ENCODE data around the gene MPPED2.

MPPED2 gene

DNA sequence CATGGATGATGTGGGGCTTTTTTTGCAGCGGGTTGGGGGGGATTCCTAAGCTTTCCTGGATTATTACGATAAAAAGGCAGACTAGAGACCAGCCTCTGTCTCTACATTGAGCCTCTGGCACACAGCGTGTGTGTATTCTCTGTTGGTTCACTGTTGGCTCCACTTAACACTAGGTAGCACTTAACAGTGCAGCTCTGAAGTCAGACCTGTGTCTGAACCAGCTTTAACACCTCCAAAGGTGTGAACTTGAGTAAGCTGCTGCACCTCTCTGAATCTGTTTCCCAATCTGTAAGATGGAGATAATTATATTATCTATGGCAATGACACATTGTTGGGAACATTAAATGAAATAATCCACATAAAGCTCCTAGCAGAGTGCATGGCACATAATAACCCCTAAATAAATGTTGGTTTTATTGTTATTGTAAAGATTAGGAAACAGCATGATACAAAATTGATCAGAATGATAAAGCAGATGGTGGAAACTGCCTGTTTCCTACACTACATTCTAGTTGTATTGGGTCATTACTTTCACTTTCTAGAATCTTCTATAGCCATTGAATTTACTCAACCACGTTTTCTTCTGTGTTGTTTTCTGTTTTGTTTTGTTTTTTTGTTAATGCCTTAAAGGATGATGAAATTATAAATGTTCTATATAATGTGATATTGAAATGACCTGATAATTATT lies 154.9 kb downstream of the MPPED2 start:
- no peak overlapping the region for H3K4me3 ChIP-seq (ENCODE audit: control insufficient read depth, low read depth, low read length)
- DNase-seq (ENCODE audit: low read depth) = no peak
- TF ChIP-seq, protein P1, sequence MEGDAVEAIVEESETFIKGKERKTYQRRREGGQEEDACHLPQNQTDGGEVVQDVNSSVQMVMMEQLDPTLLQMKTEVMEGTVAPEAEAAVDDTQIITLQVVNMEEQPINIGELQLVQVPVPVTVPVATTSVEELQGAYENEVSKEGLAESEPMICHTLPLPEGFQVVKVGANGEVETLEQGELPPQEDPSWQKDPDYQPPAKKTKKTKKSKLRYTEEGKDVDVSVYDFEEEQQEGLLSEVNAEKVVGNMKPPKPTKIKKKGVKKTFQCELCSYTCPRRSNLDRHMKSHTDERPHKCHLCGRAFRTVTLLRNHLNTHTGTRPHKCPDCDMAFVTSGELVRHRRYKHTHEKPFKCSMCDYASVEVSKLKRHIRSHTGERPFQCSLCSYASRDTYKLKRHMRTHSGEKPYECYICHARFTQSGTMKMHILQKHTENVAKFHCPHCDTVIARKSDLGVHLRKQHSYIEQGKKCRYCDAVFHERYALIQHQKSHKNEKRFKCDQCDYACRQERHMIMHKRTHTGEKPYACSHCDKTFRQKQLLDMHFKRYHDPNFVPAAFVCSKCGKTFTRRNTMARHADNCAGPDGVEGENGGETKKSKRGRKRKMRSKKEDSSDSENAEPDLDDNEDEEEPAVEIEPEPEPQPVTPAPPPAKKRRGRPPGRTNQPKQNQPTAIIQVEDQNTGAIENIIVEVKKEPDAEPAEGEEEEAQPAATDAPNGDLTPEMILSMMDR (conservative IDR thresholded peaks at IDR 0.05; ENCODE audit: control insufficient read depth, insufficient read depth, low read depth, low read length) = no peak

DNA sequence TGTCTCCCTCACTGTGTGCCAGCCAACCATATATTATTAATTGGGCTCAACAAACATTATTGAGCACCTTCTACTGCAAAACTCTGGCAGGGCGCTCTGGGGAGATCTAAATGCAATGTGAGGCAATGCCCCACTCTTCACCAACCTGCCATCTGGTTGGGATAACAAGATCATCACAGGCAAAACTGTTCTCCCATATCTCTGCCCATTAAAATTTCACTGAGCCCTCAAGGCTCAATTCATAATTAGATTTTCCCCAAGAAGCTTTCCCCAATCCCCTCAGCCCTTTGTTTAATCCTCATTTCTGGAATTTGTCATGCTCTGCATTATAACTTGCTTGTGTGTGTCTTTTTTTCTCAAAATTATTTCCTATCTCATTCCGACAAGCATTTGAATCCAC lies 156.6 kb downstream of the MPPED2 start:
- DNase-seq (ENCODE audit: low read depth) = no peak
- no peak overlapping the region for H3K4me3 ChIP-seq (ENCODE audit: control insufficient read depth, low read depth, low read length)
- TF ChIP-seq, protein P1 (conservative IDR thresholded peaks at IDR 0.05; ENCODE audit: control insufficient read depth, insufficient read depth, low read depth, low read length) = no peak

DNA sequence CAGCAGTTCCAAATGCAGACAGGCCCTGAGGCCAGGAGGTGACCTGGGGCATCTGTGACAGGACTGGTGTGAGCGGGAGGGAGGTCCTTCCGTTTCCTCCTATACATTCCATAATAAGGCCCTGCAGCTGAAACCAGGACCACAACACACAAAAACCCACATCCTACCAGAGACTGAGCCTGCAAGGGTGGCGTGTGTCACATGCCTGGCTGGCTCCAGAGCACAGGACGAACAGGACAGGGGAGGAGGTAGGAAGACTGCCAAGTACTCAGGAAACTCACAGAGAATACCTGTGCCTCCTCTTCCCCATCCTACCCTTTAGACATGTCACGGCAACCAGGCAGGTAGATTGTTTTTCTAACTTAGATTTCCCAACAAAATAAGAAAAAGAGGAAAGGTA lies 159.4 kb downstream of the MPPED2 start:
- no peak overlapping the region for H3K4me3 ChIP-seq (ENCODE audit: control insufficient read depth, low read depth, low read length)
- DNase-seq (ENCODE audit: low read depth) = no peak
- TF ChIP-seq, protein P1 (conservative IDR thresholded peaks at IDR 0.05; ENCODE audit: control insufficient read depth, insufficient read depth, low read depth, low read length) = no peak

DNA sequence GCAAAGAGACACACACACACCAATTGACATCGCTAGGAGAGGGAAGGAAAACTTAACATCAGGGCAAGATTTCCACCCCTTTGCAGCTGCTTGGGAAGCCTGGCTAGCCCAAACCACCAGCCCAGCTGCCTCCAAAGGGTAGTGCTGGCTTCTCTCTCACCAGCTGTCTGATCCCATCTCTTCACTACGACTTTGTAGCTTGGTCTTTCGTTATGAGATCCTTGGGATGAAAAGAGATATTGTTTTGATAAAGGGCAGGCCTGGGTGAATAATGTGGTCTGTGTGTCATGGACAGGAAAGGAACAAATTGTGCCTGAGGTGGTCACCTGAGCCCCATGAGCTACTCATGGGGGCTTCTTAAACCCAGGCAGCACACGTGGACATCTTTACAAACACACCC lies 161.3 kb downstream of the MPPED2 start:
- TF ChIP-seq, protein P1 (conservative IDR thresholded peaks at IDR 0.05; ENCODE audit: control insufficient read depth, insufficient read depth, low read depth, low read length) = no peak
- no peak for DNase-seq (ENCODE audit: low read depth)
- no peak overlapping the region for H3K4me3 ChIP-seq (ENCODE audit: control insufficient read depth, low read depth, low read length)

DNA sequence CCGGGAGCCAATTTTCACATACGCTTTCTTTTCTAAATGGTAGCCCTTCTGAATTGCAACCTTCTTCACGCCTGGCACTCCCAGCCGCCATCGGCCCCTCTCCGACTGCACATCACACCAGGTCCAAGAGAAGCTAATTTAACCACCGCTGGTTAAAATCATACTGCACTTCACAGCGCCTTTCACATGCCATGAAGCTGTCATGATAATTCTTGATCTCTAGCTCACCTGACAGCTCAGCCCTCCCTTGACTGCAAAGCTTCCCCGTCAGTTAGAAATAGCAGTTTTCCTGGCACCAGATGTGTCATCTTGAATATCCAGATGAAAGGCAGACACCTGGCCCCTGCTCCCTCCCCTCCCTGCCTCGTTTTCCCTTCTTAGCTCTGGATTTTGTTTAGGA lies 161.8 kb downstream of the MPPED2 start:
- TF ChIP-seq, protein P1 (conservative IDR thresholded peaks at IDR 0.05; ENCODE audit: control insufficient read depth, insufficient read depth, low read depth, low read length) = no peak
- no peak overlapping the region for H3K4me3 ChIP-seq (ENCODE audit: control insufficient read depth, low read depth, low read length)
- no peak for DNase-seq (ENCODE audit: low read depth)

DNA sequence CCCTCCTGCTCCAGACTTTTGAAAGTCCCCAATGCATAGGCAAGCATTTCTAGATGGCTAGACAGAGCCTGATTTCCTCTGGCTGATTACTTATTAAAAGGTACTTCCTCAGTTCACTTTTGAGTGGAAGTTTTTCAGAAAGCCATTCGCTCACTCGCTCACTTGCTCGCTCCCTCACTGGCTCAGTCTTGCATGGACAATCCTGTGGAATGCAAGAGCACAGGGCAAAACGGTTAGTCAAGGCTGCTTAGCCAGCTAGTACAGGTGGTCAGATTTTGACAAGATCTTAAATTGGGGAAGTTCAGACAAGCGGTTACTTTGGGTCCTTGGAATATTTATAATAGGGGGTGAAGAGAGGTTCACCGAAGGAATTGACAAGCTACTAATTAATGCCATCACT lies 162.3 kb downstream of the MPPED2 start:
- no peak overlapping the region for H3K4me3 ChIP-seq (ENCODE audit: control insufficient read depth, low read depth, low read length)
- no peak for DNase-seq (ENCODE audit: low read depth)
- TF ChIP-seq, protein P1 (conservative IDR thresholded peaks at IDR 0.05; ENCODE audit: control insufficient read depth, insufficient read depth, low read depth, low read length) = no peak

DNA sequence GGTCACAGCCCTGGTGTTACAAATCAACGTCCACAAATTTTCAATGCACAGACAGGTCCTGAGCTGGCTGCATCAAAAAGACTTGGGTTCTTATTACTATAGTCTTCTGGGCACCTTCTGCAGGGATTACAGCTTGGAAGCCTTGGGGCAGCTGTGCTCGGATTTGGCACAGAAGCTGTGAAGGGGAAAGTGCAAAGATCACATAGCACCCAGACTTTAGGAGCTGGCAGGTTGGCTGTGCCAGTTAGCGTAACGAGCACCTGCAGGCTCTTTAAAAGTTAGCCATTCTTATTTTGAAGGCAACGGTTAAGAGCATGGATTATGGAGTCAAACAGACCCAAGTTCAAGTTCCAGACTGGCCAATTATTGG lies 162.9 kb downstream of the MPPED2 start:
- TF ChIP-seq, protein P1 (conservative IDR thresholded peaks at IDR 0.05; ENCODE audit: control insufficient read depth, insufficient read depth, low read depth, low read length) = no peak
- H3K4me3 ChIP-seq (ENCODE audit: control insufficient read depth, low read depth, low read length) = no peak overlapping the region
- DNase-seq (ENCODE audit: low read depth) = no peak
